GM10847 (cell line): Measurements from ENCODE around the gene CAPN15.

Experiments
- POLR2A ChIP-seq: IDR thresholded peaks from 2 replicates; pipeline ENCODE4 v1.6.1; 2011; ENCODE audit not compliant: insufficient read length; ENCODE audit errors: extremely low read depth

CAPN15 gene

GRCh38 chr16:551210-551609 is 23.7 kb downstream of the CAPN15 start:
- TF ChIP-seq POLR2A: no peak

- no peak for TF ChIP-seq POLR2A
Measured at GRCh38 chr16:552171-552570, 24.7 kb downstream of the CAPN15 start.

- TF ChIP-seq POLR2A: no peak
Measured at GRCh38 chr16:553601-554296, 26.2 kb downstream of the CAPN15 start.

- no peak for TF ChIP-seq POLR2A
Measured at GRCh38 chr16:554297-554621, 26.7 kb downstream of the CAPN15 start.

DNA sequence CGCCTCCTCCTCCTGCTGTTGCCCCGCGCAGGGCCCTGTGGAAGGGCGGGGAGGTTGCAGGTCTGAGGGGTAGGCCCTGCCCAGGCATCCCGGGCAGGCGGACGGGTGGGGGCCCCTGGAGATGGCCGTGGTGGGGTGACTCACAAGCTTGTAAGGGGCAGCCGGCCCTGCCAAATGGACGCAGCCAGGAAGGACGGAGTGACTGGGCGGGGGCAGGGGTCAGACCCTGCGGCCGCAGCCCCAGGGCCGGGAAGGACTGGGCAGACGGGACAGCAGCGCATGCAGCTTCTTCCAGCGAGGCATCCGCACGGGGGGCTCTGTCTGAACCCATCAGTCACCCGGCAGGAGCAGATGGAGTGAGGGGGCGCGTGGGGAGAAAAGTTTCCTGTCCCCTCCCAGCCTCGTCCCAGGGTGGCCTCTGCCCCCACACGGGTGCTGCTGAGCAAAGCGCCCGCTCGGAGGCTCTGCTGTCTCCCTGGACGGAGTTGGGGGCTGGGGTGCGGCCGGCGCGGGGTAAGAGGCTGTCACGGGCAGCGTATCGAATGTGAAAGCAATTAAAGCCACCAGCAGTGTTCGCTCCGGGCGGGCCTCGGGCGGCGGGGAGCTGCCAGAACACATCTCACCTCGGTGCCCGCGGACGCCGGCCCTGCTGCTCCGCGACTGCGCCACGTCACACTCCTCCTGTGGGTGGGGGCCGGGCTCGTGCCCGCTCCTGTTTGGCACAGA is 27.3 kb downstream of the CAPN15 start:
- no peak for TF ChIP-seq POLR2A

DNA sequence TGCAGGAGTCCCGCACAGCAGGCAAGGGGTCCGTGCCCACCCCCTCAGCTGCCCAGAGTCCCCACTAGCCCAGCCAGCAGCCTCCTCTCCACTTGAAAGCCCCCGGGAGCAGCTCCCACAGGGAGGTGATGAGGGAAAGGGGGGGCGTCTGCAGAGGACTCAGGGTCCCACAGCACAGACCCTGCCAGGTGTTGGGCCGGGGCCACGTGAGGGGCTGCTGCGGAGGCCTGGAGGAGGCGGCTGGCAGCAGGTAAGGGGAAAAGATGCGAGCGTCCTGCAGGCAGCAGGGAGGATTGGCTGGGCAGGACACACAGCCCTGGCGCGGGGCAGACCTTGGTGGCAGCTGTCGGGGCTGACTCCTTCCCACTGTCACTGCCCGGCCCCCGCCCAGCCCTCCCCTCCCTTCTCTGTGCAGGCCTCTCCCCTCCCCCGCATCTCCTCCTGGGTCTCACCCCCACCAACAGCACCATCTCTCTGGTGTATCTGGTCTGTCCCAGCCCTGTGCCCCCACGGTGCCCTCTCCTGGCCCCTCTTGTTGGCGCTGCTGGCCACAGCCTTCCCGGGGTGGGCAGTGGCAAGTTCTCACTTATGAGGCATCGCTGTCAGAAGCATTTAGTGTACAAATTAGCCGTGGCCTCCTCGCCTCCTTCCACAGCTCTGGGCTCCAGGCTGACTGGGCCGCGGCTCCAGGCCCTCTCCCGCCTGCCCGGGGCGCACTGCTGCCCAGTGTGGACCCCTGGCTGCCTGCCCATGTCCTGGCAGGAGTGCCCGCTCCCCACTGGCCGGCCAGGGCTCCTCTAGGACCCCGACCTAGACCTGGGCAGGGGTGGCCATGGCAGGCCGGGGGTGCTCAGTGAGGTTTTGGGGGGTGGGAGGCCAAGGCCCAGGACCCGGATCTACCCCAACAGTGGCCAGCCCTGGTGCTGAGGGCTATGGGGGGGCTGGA is 28.3 kb downstream of the CAPN15 start:
- TF ChIP-seq POLR2A: no peak

DNA sequence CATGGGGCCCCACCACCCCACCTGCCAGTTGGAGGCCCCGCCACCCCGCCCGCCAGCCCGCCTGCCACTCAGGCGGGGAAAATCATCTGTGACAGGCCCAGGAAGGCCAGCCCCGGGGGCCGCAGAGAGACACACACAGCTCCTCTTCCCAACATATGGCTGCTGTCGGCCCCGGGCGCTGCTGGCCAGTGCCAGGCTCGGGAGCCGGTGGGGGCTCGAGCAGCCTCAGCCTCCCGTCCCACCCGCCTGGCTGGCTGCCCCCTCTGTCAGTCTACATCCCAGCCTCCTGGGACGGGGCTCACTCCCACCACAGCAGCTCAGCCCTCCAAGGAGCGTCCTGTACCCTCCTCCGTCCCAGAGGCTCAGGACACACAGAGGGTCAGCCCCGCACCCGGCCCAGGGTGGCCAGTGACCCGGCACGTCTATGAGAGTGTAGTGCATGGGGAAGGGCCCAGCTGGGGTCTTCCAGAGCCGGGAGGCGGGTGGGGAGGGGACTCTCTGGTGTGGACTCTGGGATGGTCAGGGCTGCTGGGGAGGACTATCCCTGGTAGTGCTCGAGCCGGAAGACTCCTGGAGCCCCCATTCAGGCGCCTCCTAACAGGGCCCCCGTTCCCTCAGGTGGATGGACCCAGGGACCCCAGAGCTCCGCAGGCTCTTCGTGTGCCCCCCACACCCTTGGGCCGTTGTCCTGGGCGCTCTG is 29.1 kb downstream of the CAPN15 start:
- TF ChIP-seq POLR2A: no peak

GRCh38 chr16:557463-558297 is 30.2 kb downstream of the CAPN15 start:
- no peak for TF ChIP-seq POLR2A

GRCh38 chr16:558298-559020 is 30.9 kb downstream of the CAPN15 start:
- no peak for TF ChIP-seq POLR2A

GRCh38 chr16:559021-559380 is 31.5 kb downstream of the CAPN15 start:
- no peak for TF ChIP-seq POLR2A

GRCh38 chr16:559411-560203 is 32.1 kb downstream of the CAPN15 start:
- no peak for TF ChIP-seq POLR2A

DNA sequence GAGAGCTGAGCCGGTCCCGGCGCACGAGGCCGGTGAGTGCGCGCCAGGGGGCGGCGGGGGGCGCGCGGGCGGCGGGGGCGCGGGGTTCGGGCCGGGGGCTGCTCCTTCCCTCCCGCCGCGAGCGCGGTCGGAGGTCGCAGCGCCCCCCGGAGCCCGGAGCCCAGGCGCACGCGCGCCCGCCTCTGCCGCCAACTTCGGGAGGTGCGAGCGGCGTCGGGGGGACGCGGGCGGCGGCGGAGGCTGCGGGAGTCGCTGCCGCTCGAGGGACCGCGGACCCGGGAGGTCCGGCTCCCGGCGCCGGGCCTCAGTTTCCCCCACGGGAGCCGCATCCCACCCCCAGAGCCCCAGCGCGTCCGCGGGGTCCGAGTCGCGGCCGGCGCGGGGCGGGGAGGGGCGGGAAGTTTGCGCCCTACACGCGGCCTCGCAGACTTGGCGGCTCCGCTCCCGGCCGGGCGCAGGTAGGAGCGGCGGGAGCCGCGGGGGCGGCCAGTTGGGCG is 32.7 kb downstream of the CAPN15 start, which contains the start of gene PRR35:
TSS of gene PRR35 (plus strand) at position 191 of the 497 bp plus-strand sequence. CDS start 2,901 bp downstream, outside the sequence.
- no peak for TF ChIP-seq POLR2A

- no peak for TF ChIP-seq POLR2A
Measured at GRCh38 chr16:560701-561412, 33.3 kb downstream of the CAPN15 start.
